DOHH2 (cell line): ENCODE measurements around the gene VWA2.

ENCODE experiments used
- CTCF ChIP-seq: fragments of 200-600 bp; sonication (generic); IDR thresholded peaks from one replicate; pipeline ENCODE4 v1.5.1; 2014; ENCODE audit warnings: antibody characterized with exemption, mild to moderate bottlenecking, low read depth, low read length; ENCODE audit not compliant: poor library complexity, severe bottlenecking
- EZH2phosphoT487 ChIP-seq: fragments of 200-600 bp; sonication (generic); IDR thresholded peaks from 2 replicates; pipeline ENCODE4 v1.6.1; 2017; ENCODE audit warnings: borderline replicate concordance, mild to moderate bottlenecking, antibody characterized with exemption, low read length, moderate library complexity, mixed read lengths

GRCh38 chr10:114255227-114255626 is 16.2 kb downstream of the VWA2 start:
- TF ChIP-seq CTCF: no peak
- TF ChIP-seq EZH2phosphoT487: no peak
